KMS-11 (cell line): ENCODE data around the gene CYP27A1.
"Not testable (repeated sequence)": the region's sequence is repeated elsewhere in the genome, so short reads cannot be mapped to it uniquely, and the experiment has no call there.

Source experiments
- H2AFZ ChIP-seq: fragments of 200-600 bp; sonication (generic); 2 replicates; pipeline ENCODE4 v1.6.1; 2016; ENCODE audit warnings: antibody characterized with exemption, mixed run types, low read depth
- H3K27ac ChIP-seq: fragments of 200-600 bp; sonication (generic); 2 replicates; pipeline ENCODE4 v1.6.1; 2016; ENCODE audit warnings: mild to moderate bottlenecking, mixed run types
- H3K27me3 ChIP-seq: fragments of 200-600 bp; sonication (generic); 2 replicates; pipeline ENCODE4 v1.6.1; 2017; ENCODE audit warnings: mild to moderate bottlenecking, low read depth, mixed run types, moderate library complexity; ENCODE audit not compliant: insufficient read depth
- H3K36me3 ChIP-seq: fragments of 200-600 bp; sonication (generic); 2 replicates; pipeline ENCODE4 v1.6.1; 2017; ENCODE audit warnings: mild to moderate bottlenecking, mixed run types; ENCODE audit not compliant: insufficient read depth
- H3K4me1 ChIP-seq: fragments of 200-600 bp; sonication (generic); 2 replicates; pipeline ENCODE4 v1.6.1; 2016; ENCODE audit warnings: mild to moderate bottlenecking, low read depth, mixed run types; ENCODE audit not compliant: poor library complexity, severe bottlenecking
- H3K4me2 ChIP-seq: fragments of 200-600 bp; sonication (generic); 2 replicates; pipeline ENCODE4 v1.7.0; 2016; ENCODE audit warnings: mild to moderate bottlenecking, mixed run types
- H3K4me3 ChIP-seq: fragments of 200-600 bp; sonication (generic); IDR thresholded peaks from 2 replicates; pipeline ENCODE4 v1.6.1; 2017; ENCODE audit warnings: low read depth, low read length, mixed read lengths; ENCODE audit not compliant: insufficient read depth
- H3K79me2 ChIP-seq: fragments of 200-600 bp; sonication (generic); 2 replicates; pipeline ENCODE4 v1.6.1; 2016; ENCODE audit warnings: low read depth, mixed run types; ENCODE audit not compliant: insufficient read depth
- H3K9ac ChIP-seq: fragments of 200-600 bp; sonication (generic); 2 replicates; pipeline ENCODE4 v1.6.1; 2016; ENCODE audit warnings: mild to moderate bottlenecking, mixed run types
- H4K20me1 ChIP-seq: fragments of 200-600 bp; sonication (generic); 2 replicates; pipeline ENCODE4 v1.6.1; 2016; ENCODE audit warnings: mild to moderate bottlenecking, mixed run types; ENCODE audit not compliant: insufficient read depth
- TF ChIP-seq, protein P1 (sequence below): fragments of 200-600 bp; sonication (generic); conservative IDR thresholded peaks from 2 replicates; pipeline ENCODE4 v1.6.1; 2017; ENCODE audit warnings: low read depth, mild to moderate bottlenecking, antibody characterized with exemption, low read length, moderate library complexity, mixed read lengths

Gene CYP27A1

DNA sequence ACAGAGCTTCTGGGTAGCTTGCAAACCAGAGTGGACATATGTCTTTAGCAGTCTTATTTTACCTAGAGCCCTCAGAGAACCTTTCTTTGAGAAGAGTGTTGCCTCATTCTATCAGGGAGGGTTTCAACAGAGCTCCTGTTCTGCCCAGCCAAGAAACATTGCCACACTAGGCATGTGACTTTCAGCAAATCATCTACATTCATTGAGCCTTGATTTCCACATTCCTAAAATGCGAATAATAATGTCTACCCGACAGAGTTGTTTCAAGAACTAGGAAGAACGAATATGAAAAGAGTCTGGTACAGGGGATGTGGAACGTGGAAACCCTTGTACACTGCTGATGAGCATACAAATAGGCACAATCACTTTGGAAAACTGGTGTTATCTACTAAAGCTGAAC, 57.5 kb downstream of the CYP27A1 start:
- H3K4me3 ChIP-seq = no peak overlapping the region
- no peaks in the 10 kb centered on the region for H3K79me2 ChIP-seq
- H3K9ac ChIP-seq = no peak overlapping the region
- no peak overlapping the region for H2AFZ ChIP-seq
- no peaks in the 10 kb centered on the region for H4K20me1 ChIP-seq
- H3K4me1 ChIP-seq = peaks cover 17% of the 10 kb centered on the region
- TF ChIP-seq, protein P1, sequence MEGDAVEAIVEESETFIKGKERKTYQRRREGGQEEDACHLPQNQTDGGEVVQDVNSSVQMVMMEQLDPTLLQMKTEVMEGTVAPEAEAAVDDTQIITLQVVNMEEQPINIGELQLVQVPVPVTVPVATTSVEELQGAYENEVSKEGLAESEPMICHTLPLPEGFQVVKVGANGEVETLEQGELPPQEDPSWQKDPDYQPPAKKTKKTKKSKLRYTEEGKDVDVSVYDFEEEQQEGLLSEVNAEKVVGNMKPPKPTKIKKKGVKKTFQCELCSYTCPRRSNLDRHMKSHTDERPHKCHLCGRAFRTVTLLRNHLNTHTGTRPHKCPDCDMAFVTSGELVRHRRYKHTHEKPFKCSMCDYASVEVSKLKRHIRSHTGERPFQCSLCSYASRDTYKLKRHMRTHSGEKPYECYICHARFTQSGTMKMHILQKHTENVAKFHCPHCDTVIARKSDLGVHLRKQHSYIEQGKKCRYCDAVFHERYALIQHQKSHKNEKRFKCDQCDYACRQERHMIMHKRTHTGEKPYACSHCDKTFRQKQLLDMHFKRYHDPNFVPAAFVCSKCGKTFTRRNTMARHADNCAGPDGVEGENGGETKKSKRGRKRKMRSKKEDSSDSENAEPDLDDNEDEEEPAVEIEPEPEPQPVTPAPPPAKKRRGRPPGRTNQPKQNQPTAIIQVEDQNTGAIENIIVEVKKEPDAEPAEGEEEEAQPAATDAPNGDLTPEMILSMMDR = no peak
- H3K27ac ChIP-seq = no peak overlapping the region
- H3K4me2 ChIP-seq = no peak overlapping the region
- H3K36me3 ChIP-seq = no peaks in the 10 kb centered on the region
- no peaks in the 10 kb centered on the region for H3K27me3 ChIP-seq

DNA sequence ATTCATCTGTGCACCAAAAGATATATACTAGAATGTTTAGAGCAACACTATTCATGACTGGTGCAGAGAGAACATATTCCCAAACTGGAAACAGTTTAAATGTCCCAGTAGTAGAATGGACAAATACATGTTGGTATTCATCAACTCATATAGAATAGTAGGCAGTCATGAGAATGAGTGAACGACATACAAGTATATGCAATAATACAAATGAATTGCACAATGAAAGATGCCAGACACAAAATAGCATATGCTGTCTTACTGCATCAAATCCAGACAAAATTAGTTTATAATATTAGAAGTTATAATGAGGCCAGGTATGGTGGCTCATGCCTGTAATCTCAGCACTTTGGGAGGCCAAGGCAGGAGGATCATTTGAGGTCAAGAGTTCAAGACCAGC, 57.9 kb downstream of the CYP27A1 start:
- H3K27ac ChIP-seq = no peak overlapping the region
- H3K79me2 ChIP-seq = no peaks in the 10 kb centered on the region
- H3K9ac ChIP-seq = no peak overlapping the region
- no peaks in the 10 kb centered on the region for H3K36me3 ChIP-seq
- H3K27me3 ChIP-seq = no peaks in the 10 kb centered on the region
- TF ChIP-seq, protein P1 = no peak
- H3K4me1 ChIP-seq = peaks cover 13% of the 10 kb centered on the region
- no peaks in the 10 kb centered on the region for H4K20me1 ChIP-seq
- no peak overlapping the region for H3K4me3 ChIP-seq
- no peak overlapping the region for H3K4me2 ChIP-seq
- no peak overlapping the region for H2AFZ ChIP-seq

DNA sequence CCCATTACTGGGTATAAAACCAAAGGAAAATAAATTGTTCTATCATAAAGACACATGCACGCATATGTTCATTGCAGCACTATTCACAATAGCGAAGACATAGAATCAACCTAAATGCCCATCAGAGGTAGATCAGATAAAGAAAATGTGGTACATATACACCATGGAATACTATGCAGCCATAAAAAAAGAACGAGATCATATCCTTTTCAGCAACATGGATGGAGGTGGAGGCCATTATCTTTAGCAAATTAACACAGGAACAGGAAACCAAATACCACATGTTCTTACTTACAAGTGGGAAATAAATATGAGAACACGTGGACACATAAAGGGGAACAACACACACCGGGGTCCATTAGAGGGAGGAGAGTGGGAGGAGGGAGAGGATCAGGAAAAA, 62.4 kb downstream of the CYP27A1 start:
- not testable (repeated sequence) for H3K4me1 ChIP-seq, H3K79me2 ChIP-seq, H3K27ac ChIP-seq, H4K20me1 ChIP-seq, H3K9ac ChIP-seq, H3K4me2 ChIP-seq, H3K4me3 ChIP-seq, H3K36me3 ChIP-seq, H2AFZ ChIP-seq, H3K27me3 ChIP-seq

DNA sequence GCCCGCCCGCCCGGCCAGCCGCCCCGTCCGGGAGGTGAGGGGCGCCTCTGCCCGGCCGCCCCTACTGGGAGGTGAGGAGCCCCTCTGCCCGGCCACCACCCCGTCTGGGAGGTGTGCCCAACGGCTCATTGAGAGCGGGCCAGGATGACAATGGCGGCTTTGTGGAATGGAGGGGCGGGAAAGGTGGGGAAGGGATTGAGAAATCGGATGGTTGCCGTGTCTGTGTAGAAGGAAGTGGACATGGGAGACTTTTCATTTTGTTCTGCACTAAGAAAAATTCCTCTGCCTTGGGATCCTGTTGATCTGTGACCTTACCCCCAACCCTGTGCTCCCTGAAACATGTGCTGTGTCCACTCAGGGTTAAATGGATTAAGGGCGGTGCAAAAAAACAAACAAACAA, 65.0 kb downstream of the CYP27A1 start:
- not testable (repeated sequence) for H2AFZ ChIP-seq, H4K20me1 ChIP-seq, H3K79me2 ChIP-seq, H3K9ac ChIP-seq, H3K4me1 ChIP-seq, H3K4me3 ChIP-seq, H3K27ac ChIP-seq, H3K36me3 ChIP-seq, H3K4me2 ChIP-seq, H3K27me3 ChIP-seq

DNA sequence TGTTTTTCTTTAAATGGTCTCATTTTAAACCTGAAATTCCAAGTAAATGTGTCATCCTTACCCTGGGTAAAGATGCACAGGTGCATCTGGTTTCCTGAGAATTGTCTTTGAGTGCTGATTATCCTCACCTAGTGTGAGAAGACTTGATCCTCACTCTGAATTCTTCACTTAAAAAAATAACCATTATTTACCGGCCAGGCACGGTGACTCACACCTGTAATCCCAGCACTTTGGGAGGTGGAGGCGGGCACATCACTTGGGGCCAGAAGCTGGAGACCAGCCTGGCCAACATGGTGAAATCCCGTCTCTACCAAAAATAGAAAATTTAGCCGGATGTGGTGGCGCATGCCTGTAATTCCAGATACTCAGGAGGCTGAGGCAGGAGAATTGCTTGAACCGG, 67.8 kb downstream of the CYP27A1 start:
- H3K4me1 ChIP-seq = peaks cover 11% of the 10 kb centered on the region
- H3K9ac ChIP-seq = no peak overlapping the region
- no peak overlapping the region for H3K4me2 ChIP-seq

More for the DNA sequence above, 67.8 kb downstream of the CYP27A1 start:
- no peak overlapping the region for H3K27ac ChIP-seq
- no peaks in the 10 kb centered on the region for H3K79me2 ChIP-seq
- no peak overlapping the region for H3K4me3 ChIP-seq
- H4K20me1 ChIP-seq = no peaks in the 10 kb centered on the region
- TF ChIP-seq, protein P1 = no peak
- H3K36me3 ChIP-seq = no peaks in the 10 kb centered on the region
- H3K27me3 ChIP-seq = peaks cover 12% of the 10 kb centered on the region; the same call in 1 of the 2 replicates
- no peak overlapping the region for H2AFZ ChIP-seq
